Activated T-cell treated with anti-CD3 and anti-CD28 coated beads, Interleukin-2, amount 50 U/mL, for 4 hours (primary cell): ENCODE results near the gene NT5C2. TPM values are rescaled to one million over a fixed set of nuclear protein-coding genes. Genes with fewer than 3 reads are reported as not detected.
"Not testable (repeated sequence)": the region's sequence is repeated elsewhere in the genome, so short reads cannot be mapped to it uniquely, and the experiment has no call there.

ENCODE experiments used
- ATAC-seq, 2 donors: fragments of 200-7000 bp; cut with Tn5 transposase; one replicate each; pipeline ENCODE4 v1.10.0; 2021
- DNase-seq: peaks from one replicate; pipeline ENCODE4 v3.0.0-alpha.2; 2020
- H3K27me3 Mint-ChIP-seq: one replicate; pipeline ENCODE4 v1.8.0; 2021; ENCODE audit warnings: low read depth, mixed read lengths
- H3K36me3 Mint-ChIP-seq: one replicate; pipeline ENCODE4 v1.8.0; 2022; ENCODE audit warnings: mixed read lengths; ENCODE audit not compliant: insufficient read depth
- H3K4me1 Mint-ChIP-seq: one replicate; pipeline ENCODE4 v1.8.0; 2021; ENCODE audit warnings: low read depth, mixed read lengths
- H3K4me3 Mint-ChIP-seq: one replicate; pipeline ENCODE4 v1.8.0; 2021; ENCODE audit warnings: mild to moderate bottlenecking, moderate library complexity, mixed read lengths
- H3K9me3 Mint-ChIP-seq: one replicate; pipeline ENCODE4 v1.8.0; 2021; ENCODE audit warnings: mixed read lengths
- total RNA-seq, 3 donors: library from RNA; stranded (reverse); gene quantifications; one replicate each; pipeline ENCODE4 v1.2.1, GENCODE V29; 2021

The NT5C2 gene
- total RNA-seq, 3 donors from 2014 or later = 34.7 to 45.9 (median 41.3) TPM

GRCh38 chr10:103166523-103166922 is 26.5 kb downstream of the NT5C2 start:
- no peak for ATAC-seq
- Mint-ChIP-seq H3K4me3 (no peak overlapping the region), H3K9me3 (no peaks in the 10 kb centered on the region), H3K36me3 (peaks cover 28% of the 10 kb centered on the region), H3K4me1 (peaks cover 2% of the 10 kb centered on the region), H3K27me3 (no peaks in the 10 kb centered on the region)
- no peak for DNase-seq

- peaks cover 30% of the 10 kb centered on the region for H3K36me3 Mint-ChIP-seq
- H3K27me3 Mint-ChIP-seq, H3K4me1 Mint-ChIP-seq, H3K4me3 Mint-ChIP-seq, DNase-seq, ATAC-seq, H3K9me3 Mint-ChIP-seq: not testable (repeated sequence)
Observed at GRCh38 chr10:103163766-103164403, 29.2 kb downstream of the NT5C2 start.

- H3K4me3 Mint-ChIP-seq = no peak overlapping the region
- H3K27me3 Mint-ChIP-seq = no peaks in the 10 kb centered on the region
- no peak for ATAC-seq
- no peak for DNase-seq
- H3K36me3 Mint-ChIP-seq = peaks cover 26% of the 10 kb centered on the region
- H3K9me3 Mint-ChIP-seq = no peaks in the 10 kb centered on the region
- peaks cover 2% of the 10 kb centered on the region for H3K4me1 Mint-ChIP-seq
Observed at GRCh38 chr10:103157246-103157645, 35.8 kb downstream of the NT5C2 start.

GRCh38 chr10:103155471-103156085 is 37.5 kb downstream of the NT5C2 start:
- ATAC-seq = no peak
- H3K4me3 Mint-ChIP-seq = no peak overlapping the region
- peaks cover 2% of the 10 kb centered on the region for H3K4me1 Mint-ChIP-seq
- H3K9me3 Mint-ChIP-seq = no peaks in the 10 kb centered on the region
- peaks cover 29% of the 10 kb centered on the region for H3K36me3 Mint-ChIP-seq
- no peaks in the 10 kb centered on the region for H3K27me3 Mint-ChIP-seq
- no peak for DNase-seq

- Mint-ChIP-seq H3K36me3 (peaks cover 24% of the 10 kb centered on the region), H3K4me3 (no peak overlapping the region), H3K4me1 (peaks cover 2% of the 10 kb centered on the region), H3K9me3 (no peaks in the 10 kb centered on the region), H3K27me3 (no peaks in the 10 kb centered on the region)
- ATAC-seq (no peak), DNase-seq (no peak)
Observed at GRCh38 chr10:103154521-103155299, 38.4 kb downstream of the NT5C2 start.

GRCh38 chr10:103153302-103154197 is 39.5 kb downstream of the NT5C2 start:
- no peak for ATAC-seq
- Mint-ChIP-seq H3K27me3 (no peaks in the 10 kb centered on the region), H3K36me3 (peaks cover 24% of the 10 kb centered on the region), H3K4me3 (no peak overlapping the region), H3K4me1 (peaks cover 2% of the 10 kb centered on the region), H3K9me3 (no peaks in the 10 kb centered on the region)
- DNase-seq = no peak

- peaks cover 2% of the 10 kb centered on the region for H3K4me1 Mint-ChIP-seq
- ATAC-seq (no peak), DNase-seq (no peak)
- no peak overlapping the region for H3K4me3 Mint-ChIP-seq
- H3K9me3 Mint-ChIP-seq = no peaks in the 10 kb centered on the region
- H3K27me3 Mint-ChIP-seq = no peaks in the 10 kb centered on the region
- peaks cover 16% of the 10 kb centered on the region for H3K36me3 Mint-ChIP-seq
Observed at GRCh38 chr10:103149991-103150622, 43.0 kb downstream of the NT5C2 start.

- no peak for ATAC-seq
- H3K36me3 Mint-ChIP-seq = peaks cover 19% of the 10 kb centered on the region
- H3K4me3 Mint-ChIP-seq = no peak overlapping the region
Observed at GRCh38 chr10:103147645-103148044, 45.4 kb downstream of the NT5C2 start.

GRCh38 chr10:103145860-103146466 is 47.1 kb downstream of the NT5C2 start:
- DNase-seq (no peak), ATAC-seq (no peak)
- Mint-ChIP-seq H3K27me3 (no peaks in the 10 kb centered on the region), H3K36me3 (peaks cover 16% of the 10 kb centered on the region), H3K9me3 (no peaks in the 10 kb centered on the region), H3K4me1 (no peaks in the 10 kb centered on the region), H3K4me3 (no peak overlapping the region)

More at GRCh38 chr10:103147645-103148044, 45.4 kb downstream of the NT5C2 start:
- no peak for DNase-seq
- Mint-ChIP-seq H3K4me1 (no peaks in the 10 kb centered on the region), H3K9me3 (no peaks in the 10 kb centered on the region), H3K27me3 (no peaks in the 10 kb centered on the region)

GRCh38 chr10:103145046-103145445 is 48.0 kb downstream of the NT5C2 start:
- no peaks in the 10 kb centered on the region for H3K9me3 Mint-ChIP-seq
- no peaks in the 10 kb centered on the region for H3K27me3 Mint-ChIP-seq
- DNase-seq = no peak
- H3K4me3 Mint-ChIP-seq = no peak overlapping the region
- H3K4me1 Mint-ChIP-seq = peaks cover 4% of the 10 kb centered on the region
- no peak for ATAC-seq
- H3K36me3 Mint-ChIP-seq = peaks cover 23% of the 10 kb centered on the region

- Mint-ChIP-seq H3K4me1 (peaks cover 4% of the 10 kb centered on the region), H3K4me3 (no peak overlapping the region), H3K36me3 (peaks cover 23% of the 10 kb centered on the region), H3K27me3 (no peaks in the 10 kb centered on the region), H3K9me3 (no peaks in the 10 kb centered on the region)
- no peak for DNase-seq
- ATAC-seq = no peak
Observed at GRCh38 chr10:103144041-103144440, 49.0 kb downstream of the NT5C2 start.

GRCh38 chr10:103143641-103144040 is 49.4 kb downstream of the NT5C2 start:
- H3K4me1 Mint-ChIP-seq, ATAC-seq, DNase-seq, H3K4me3 Mint-ChIP-seq, H3K9me3 Mint-ChIP-seq, H3K27me3 Mint-ChIP-seq: not testable (repeated sequence)
- H3K36me3 Mint-ChIP-seq = peaks cover 23% of the 10 kb centered on the region

GRCh38 chr10:103141950-103142349 is 51.1 kb downstream of the NT5C2 start:
- ATAC-seq = no peak
- H3K9me3 Mint-ChIP-seq = no peaks in the 10 kb centered on the region
- no peaks in the 10 kb centered on the region for H3K27me3 Mint-ChIP-seq
- H3K36me3 Mint-ChIP-seq = peaks cover 29% of the 10 kb centered on the region
- peaks cover 4% of the 10 kb centered on the region for H3K4me1 Mint-ChIP-seq
- no peak for DNase-seq
- no peak overlapping the region for H3K4me3 Mint-ChIP-seq
